Activated T-helper 1 cell treated with anti-CD3 and anti-CD28 coated beads, Interleukin-12 subunit alpha, Interleukin-12 subunit beta, Interleukin-2, Interleukin-4 antibody, amounts not matched to agents 30 ng/mL and 10 ng/mL and 1 ng/mL, durations not matched to agents 14 hours and 24 hours and 36 hours (primary cell): ENCODE data around the gene CAMK1. TPM values are rescaled to one million over a fixed set of nuclear protein-coding genes. Genes with fewer than 3 reads are reported as not detected.

Source experiments
- DNase-seq: peaks from one replicate; pipeline ENCODE4 v3.0.0; 2021; ENCODE audit warnings: low spot score
- H3K27ac Mint-ChIP-seq: one replicate; pipeline ENCODE4 v1.8.0; 2021; ENCODE audit warnings: mild to moderate bottlenecking, mixed read lengths
- H3K27me3 Mint-ChIP-seq: one replicate; pipeline ENCODE4 v1.8.0; 2022; ENCODE audit warnings: mild to moderate bottlenecking, moderate library complexity, mixed read lengths; ENCODE audit not compliant: insufficient read depth
- H3K36me3 Mint-ChIP-seq: one replicate; pipeline ENCODE4 v1.8.0; 2021; ENCODE audit warnings: low read depth, mixed read lengths
- H3K4me1 Mint-ChIP-seq: one replicate; pipeline ENCODE4 v1.8.0; 2021; ENCODE audit warnings: low read depth, mixed read lengths
- H3K4me3 Mint-ChIP-seq: one replicate; pipeline ENCODE4 v1.8.0; 2021; ENCODE audit warnings: mild to moderate bottlenecking, moderate library complexity, mixed read lengths
- H3K9me3 Mint-ChIP-seq: one replicate; pipeline ENCODE4 v1.8.0; 2021; ENCODE audit warnings: mixed read lengths
- intact Hi-C: fragments of 100-400 bp; cut with micrococcal nuclease; formaldehyde crosslinking; loops from one replicate; pipeline ENCODE4 v1.15.1; 2024
- total RNA-seq: library from RNA; stranded (reverse); gene quantifications from 2 replicates; pipeline ENCODE4 v1.2.3, GENCODE V29; 2022

The CAMK1 gene
- total RNA-seq, 1 donor from 2014 or later, result 55.0 TPM

- Mint-ChIP-seq H3K27me3 (no peaks in the 10 kb centered on the region), H3K9me3 (no peaks in the 10 kb centered on the region), H3K4me3 (no peak overlapping the region), H3K4me1 (peaks cover 56% of the 10 kb centered on the region), H3K36me3 (peaks cover 56% of the 10 kb centered on the region), H3K27ac (peak overlapping the region; percentile 44)
- intact Hi-C loops, result no loop called here
- no peak for DNase-seq
Measured at GRCh38 chr3:9806688-9807589, 37.2 kb upstream of the CAMK1 start.

- Mint-ChIP-seq H3K27me3 (no peaks in the 10 kb centered on the region), H3K36me3 (peaks cover 52% of the 10 kb centered on the region), H3K27ac (no peak overlapping the region), H3K9me3 (no peaks in the 10 kb centered on the region), H3K4me3 (no peak overlapping the region), H3K4me1 (peaks cover 51% of the 10 kb centered on the region)
- intact Hi-C loops, result no loop called here
- DNase-seq, result no peak
Measured at GRCh38 chr3:9806137-9806536, 36.4 kb upstream of the CAMK1 start.

GRCh38 chr3:9804996-9805395, 35.2 kb upstream of the CAMK1 start:
- H3K27me3 Mint-ChIP-seq, result no peaks in the 10 kb centered on the region
- intact Hi-C loops, result no loop called here
- no peak for DNase-seq
- no peaks in the 10 kb centered on the region for H3K9me3 Mint-ChIP-seq
- H3K4me3 Mint-ChIP-seq, result no peak overlapping the region
- H3K36me3 Mint-ChIP-seq, result peaks cover 56% of the 10 kb centered on the region
- peaks cover 43% of the 10 kb centered on the region for H3K4me1 Mint-ChIP-seq
- no peak overlapping the region for H3K27ac Mint-ChIP-seq

- Mint-ChIP-seq H3K9me3 (no peaks in the 10 kb centered on the region), H3K36me3 (peaks cover 52% of the 10 kb centered on the region), H3K4me3 (no peak overlapping the region), H3K4me1 (peaks cover 31% of the 10 kb centered on the region), H3K27ac (no peak overlapping the region), H3K27me3 (no peaks in the 10 kb centered on the region)
- no peak for DNase-seq
- intact Hi-C loops, result no loop called here
Measured at GRCh38 chr3:9803494-9803893, 33.7 kb upstream of the CAMK1 start.

- Mint-ChIP-seq H3K4me3 (no peak overlapping the region), H3K27ac (no peak overlapping the region), H3K4me1 (peaks cover 28% of the 10 kb centered on the region), H3K27me3 (no peaks in the 10 kb centered on the region), H3K9me3 (no peaks in the 10 kb centered on the region), H3K36me3 (peaks cover 57% of the 10 kb centered on the region)
- no peak for DNase-seq
- intact Hi-C loops, result no loop called here
Measured at GRCh38 chr3:9800529-9800928, 30.8 kb upstream of the CAMK1 start.

DNA sequence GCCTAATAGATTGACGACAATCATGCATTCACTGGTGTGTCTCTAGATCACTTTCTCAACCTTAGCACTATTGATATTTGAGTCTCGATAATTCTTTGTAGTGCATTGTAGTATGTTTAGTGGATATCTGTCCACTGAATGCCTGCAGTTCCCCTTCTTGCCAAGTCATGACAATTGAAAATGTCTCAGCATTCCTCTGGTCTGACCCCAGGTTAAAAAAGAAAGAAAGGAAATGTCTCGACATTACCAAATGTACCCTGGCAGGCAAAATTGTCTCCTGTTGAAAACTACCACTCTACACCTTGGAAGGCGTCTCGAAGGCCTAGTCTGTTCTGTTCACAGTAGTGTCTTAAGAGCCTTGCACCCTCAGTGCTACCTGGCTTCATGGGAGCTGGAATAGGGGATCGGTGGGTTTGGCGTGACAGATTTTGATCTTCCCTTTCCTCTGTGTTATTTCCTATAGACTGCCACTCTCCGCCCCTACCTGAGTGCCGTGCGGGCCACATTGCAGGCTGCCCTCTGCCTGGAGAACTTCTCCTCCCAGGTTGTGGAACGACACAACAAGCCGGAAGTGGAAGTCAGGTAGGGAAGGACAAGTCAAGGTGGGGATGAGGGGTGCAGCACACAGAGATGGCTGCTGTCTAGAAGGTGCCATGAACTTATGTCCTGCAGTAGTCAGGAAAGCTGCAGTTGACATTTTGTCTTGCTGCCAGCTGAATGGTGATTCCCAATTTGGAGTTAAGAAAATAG, 27.6 kb upstream of the CAMK1 start:
- peak overlapping the region; percentile 52 for H3K27ac Mint-ChIP-seq
- H3K27me3 Mint-ChIP-seq, result no peaks in the 10 kb centered on the region
- H3K4me3 Mint-ChIP-seq, result no peak overlapping the region
- no peak for DNase-seq
- peaks cover 32% of the 10 kb centered on the region for H3K4me1 Mint-ChIP-seq
- peaks cover 49% of the 10 kb centered on the region for H3K36me3 Mint-ChIP-seq
- no peaks in the 10 kb centered on the region for H3K9me3 Mint-ChIP-seq
- intact Hi-C loops, result no loop called here

DNA sequence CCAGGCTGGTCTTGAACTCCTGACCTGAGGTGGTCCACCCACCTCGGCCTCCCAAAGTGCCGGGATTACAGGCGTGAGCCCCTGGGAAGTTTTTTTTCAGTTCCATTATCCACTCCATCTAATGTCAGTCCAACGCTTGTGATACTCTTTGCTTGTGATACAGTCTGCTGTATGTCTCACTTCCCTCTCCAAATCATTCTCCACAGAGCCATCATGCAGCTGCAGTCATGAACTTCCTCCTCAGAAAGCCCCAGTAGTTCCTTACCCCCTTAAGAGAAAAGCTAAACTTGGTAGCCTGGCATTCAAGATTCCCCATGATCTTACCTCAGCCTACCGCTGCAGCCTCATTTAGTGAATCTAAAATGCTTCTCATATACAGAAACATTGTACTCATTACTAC, 25.5 kb upstream of the CAMK1 start:
- DNase-seq, result no peak
- H3K4me3 Mint-ChIP-seq, result peak overlapping the region; percentile 99
- intact Hi-C loops, result no loop called here
- H3K27ac Mint-ChIP-seq, result peak overlapping the region; percentile 73
- no peaks in the 10 kb centered on the region for H3K9me3 Mint-ChIP-seq
- no peaks in the 10 kb centered on the region for H3K27me3 Mint-ChIP-seq
- H3K4me1 Mint-ChIP-seq, result peaks cover 50% of the 10 kb centered on the region
- peaks cover 50% of the 10 kb centered on the region for H3K36me3 Mint-ChIP-seq

GRCh38 chr3:9794400-9794799, 24.7 kb upstream of the CAMK1 start:
- H3K27ac Mint-ChIP-seq, result peak overlapping the region; percentile 77
- peak overlapping the region; percentile 99 for H3K4me3 Mint-ChIP-seq
- no peak for DNase-seq
- no peaks in the 10 kb centered on the region for H3K27me3 Mint-ChIP-seq
- peaks cover 48% of the 10 kb centered on the region for H3K36me3 Mint-ChIP-seq
- intact Hi-C loops, result loop anchor here (5.0 kb wide), 2 partner anchors 158 to 832 kb away; partner anchors contain the start of genes PRRT3 and RAD18
- H3K4me1 Mint-ChIP-seq, result peaks cover 54% of the 10 kb centered on the region
- no peaks in the 10 kb centered on the region for H3K9me3 Mint-ChIP-seq

DNA sequence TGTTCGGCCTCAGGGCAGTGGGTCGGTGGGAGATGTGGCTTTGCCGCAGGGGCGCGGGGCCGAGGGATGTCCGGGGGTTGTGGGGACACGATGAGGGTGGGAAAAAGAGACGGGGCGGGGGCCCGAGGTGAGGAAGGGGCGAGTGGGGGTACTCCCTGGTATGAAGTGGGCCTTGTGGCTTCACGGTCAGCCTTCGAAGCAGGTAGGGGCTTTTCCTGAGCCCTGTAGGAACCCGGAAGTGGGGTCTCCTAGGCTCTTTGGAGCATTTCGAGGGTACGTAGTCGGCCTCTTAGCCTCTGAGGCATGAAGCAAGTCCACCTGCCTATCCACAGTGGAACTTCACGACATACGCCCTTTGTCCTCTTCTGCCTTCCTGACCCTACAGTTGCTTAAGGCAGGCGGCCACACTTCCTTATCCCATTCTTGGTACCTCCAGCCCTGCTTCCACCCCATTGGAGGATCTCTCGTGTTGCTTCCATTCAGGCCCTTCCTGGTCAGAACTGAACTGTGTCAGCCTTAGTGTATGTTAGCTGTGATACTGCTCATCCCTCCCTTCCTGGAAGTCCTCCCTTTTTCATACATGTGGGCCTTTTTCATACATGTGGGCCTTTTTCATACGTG, 23.5 kb upstream of the CAMK1 start:
- Mint-ChIP-seq H3K4me1 (peaks cover 54% of the 10 kb centered on the region), H3K27me3 (no peaks in the 10 kb centered on the region), H3K36me3 (peaks cover 51% of the 10 kb centered on the region), H3K9me3 (no peaks in the 10 kb centered on the region), H3K27ac (peak overlapping the region; percentile 100), H3K4me3 (peak overlapping the region; percentile 99)
- DNase-seq, result peak; percentile 22
- intact Hi-C loops, result loop anchor here (1.0 to 5.0 kb wide), 8 partner anchors 52 to 831 kb away; partner anchors contain the start of genes BRK1, CRELD1, EMC3 and PRRT3

DNA sequence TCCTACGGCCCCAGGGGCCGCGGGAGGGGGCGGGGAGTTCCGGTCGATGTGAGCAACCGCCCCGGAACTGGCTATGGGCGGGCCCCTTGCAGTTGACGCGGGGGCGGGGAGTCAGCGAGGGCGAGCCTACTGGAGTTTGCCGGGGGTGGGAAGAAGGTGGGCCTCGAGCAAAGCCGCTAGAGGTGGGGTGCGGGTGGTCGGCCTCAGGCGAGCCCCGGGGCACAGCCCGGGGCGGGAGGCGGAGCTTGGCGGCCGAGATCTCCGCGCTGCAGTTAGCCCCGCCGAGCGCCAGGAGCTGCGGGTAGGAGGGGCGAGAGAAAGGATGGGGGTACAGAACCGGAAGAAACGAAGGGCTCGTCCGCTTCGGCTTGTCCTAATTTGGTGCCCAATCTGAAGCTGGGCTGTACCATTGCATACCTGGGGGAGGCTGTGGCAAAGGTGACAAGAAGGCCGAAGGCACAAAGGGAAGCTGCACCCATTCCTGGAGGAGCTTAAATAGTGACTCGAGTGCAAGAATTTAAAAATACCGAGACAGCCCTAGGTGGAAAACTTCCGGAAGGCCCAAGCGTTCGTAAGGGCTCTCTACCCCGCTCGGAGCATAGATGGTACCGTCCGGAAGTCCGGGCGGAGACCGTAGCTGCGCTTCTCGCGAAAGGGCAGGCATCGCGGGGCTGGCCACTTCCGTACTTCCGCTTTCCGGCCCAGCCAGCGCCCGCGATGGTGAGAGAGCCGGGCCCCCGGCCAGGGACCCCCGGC, 22.8 kb upstream of the CAMK1 start, which contains the start of the genes ARPC4 and TADA3:
Gene ARPC4 (plus strand): TSS at position 678 of the 756 bp plus-strand sequence. CDS start 40 bp downstream, at position 718.
Gene TADA3 (minus strand): TSS at position 69 of the 756 bp plus-strand sequence. CDS start 1,007 bp downstream, outside the sequence.
- DNase-seq, result peak; percentile 89
- Mint-ChIP-seq H3K27ac (peak within 1 kb of the TSS; percentile 100), H3K4me3 (peak within 1 kb of the TSS; percentile 99), H3K27me3 (no peaks in the 10 kb centered on the region), H3K36me3 (peaks cover 49% of the 10 kb centered on the region), H3K4me1 (peaks cover 57% of the 10 kb centered on the region), H3K9me3 (no peaks in the 10 kb centered on the region)
- intact Hi-C loops, result loop anchor here (1.0 to 5.0 kb wide), 16 partner anchors 14 to 830 kb away; partner anchors contain the start of genes BRK1, BRPF1, CRELD1 and EMC3

DNA sequence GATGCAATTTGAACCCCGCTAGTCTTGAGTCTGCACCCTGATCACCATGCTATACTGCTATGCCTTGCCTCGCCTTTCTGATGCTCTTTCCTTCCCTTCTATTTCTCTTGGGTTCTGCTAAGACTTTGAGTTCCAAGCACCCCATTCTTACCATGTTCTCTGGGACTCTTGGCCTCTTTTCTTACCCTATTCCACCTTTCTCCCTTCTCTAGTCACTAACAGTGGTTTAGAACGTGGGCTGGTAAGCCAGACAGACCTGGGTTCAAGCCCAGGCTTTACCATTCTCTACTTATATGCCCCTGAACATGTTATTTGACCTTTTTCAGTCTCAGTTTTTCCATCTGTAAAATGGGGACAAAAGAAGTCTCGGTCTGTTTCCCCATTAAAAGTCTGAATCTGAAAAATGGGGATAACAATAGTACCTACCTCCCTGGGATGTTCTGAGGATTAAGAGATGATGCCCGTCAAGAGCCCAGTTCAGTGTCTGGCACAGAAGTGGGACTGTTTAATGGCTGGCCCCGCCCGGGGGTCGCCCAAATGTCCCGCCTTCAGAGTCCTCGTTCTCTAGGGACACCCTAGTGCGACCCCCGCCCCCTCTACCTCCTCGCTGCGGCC, 22.1 kb upstream of the CAMK1 start:
- H3K27me3 Mint-ChIP-seq, result no peaks in the 10 kb centered on the region
- intact Hi-C loops, result loop anchor here (1.0 to 5.0 kb wide), 15 partner anchors 14 to 830 kb away; partner anchors contain the start of genes BRPF1, CRELD1, EMC3 and FANCD2

More for the DNA sequence above, 22.1 kb upstream of the CAMK1 start:
- peaks cover 48% of the 10 kb centered on the region for H3K36me3 Mint-ChIP-seq
- no peaks in the 10 kb centered on the region for H3K9me3 Mint-ChIP-seq
- peak overlapping the region; percentile 99 for H3K4me3 Mint-ChIP-seq
- H3K4me1 Mint-ChIP-seq, result peaks cover 57% of the 10 kb centered on the region
- H3K27ac Mint-ChIP-seq, result peak overlapping the region; percentile 100
- no peak for DNase-seq
